ENCODE measurements around the gene ITGA8.
"Not testable (repeated sequence)": the region's sequence is repeated elsewhere in the genome, so short reads cannot be mapped to it uniquely, and the experiment has no call there.

Gene ITGA8

DNA sequence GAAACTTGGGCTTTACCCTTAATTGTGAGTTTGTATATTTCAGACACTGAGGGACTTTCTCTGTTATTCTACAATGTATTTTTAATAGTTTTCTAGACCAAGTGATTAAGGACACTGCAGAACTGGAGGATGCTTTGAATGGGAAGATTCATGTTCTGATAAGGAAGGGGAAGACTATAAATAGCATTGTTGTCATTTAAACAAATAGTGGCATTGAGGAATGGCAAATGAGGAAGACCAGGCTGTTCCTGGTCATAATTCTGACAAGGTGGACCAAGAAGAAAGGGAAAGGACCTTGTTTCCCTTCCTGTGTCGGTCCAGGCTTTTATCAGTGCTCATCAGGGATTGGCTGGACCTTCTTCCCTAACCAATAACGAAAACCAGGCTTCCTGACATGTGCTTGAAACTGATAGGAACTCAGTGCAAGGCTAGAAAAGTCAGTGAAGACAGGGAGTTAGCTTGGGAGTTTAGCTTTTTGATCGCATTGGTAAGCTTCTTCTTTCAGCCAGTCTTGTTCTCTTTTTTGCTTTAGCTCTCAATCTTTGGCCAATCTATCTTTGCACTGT is 116.2 kb downstream of the ITGA8 start:
- no peak overlapping the region for H3K27ac ChIP-seq (ENCODE audit: low read length)
- H3K27me3 ChIP-seq (ENCODE audit: control insufficient read depth, insufficient read depth, low read length) = no peaks in the 10 kb centered on the region
- H3K9ac ChIP-seq (ENCODE audit: low read length) = no peak overlapping the region
- H3K9me3 ChIP-seq (ENCODE audit: control insufficient read depth, low read depth, low read length) = no peaks in the 10 kb centered on the region
- no peaks in the 10 kb centered on the region for H3K36me3 ChIP-seq (ENCODE audit: control insufficient read depth, low read depth, low read length)
- H3K4me3 ChIP-seq (ENCODE audit: low read length) = no peak overlapping the region
- H3K4me1 ChIP-seq (ENCODE audit: control insufficient read depth, low read depth, low read length) = no peaks in the 10 kb centered on the region

DNA sequence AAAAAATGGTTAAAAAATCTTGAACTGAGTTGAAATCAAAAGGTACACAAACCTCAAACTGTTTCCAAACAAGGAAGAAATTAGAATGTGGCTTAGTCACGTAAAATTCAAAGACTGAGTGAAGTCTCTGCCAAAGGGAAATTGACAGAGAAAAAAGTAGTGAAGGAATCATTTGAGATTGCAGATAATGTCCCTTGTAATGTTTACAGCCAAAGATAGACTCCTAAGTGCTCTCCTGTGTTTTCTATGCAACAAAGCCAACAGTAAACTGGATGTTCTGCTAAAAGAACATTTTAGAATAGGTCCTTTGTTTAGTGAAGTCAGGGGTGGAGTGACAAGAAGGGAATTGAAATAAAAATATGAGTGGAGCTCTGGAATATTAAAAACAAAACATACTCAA is 117.9 kb downstream of the ITGA8 start:
- no peaks in the 10 kb centered on the region for H3K27me3 ChIP-seq (ENCODE audit: control insufficient read depth, insufficient read depth, low read length)
- no peak overlapping the region for H3K9ac ChIP-seq (ENCODE audit: low read length)
- H3K4me3 ChIP-seq (ENCODE audit: low read length) = no peak overlapping the region
- no peaks in the 10 kb centered on the region for H3K9me3 ChIP-seq (ENCODE audit: control insufficient read depth, low read depth, low read length)
- no peaks in the 10 kb centered on the region for H3K36me3 ChIP-seq (ENCODE audit: control insufficient read depth, low read depth, low read length)
- H3K4me1 ChIP-seq (ENCODE audit: control insufficient read depth, low read depth, low read length) = no peaks in the 10 kb centered on the region
- no peak overlapping the region for H3K27ac ChIP-seq (ENCODE audit: low read length)

DNA sequence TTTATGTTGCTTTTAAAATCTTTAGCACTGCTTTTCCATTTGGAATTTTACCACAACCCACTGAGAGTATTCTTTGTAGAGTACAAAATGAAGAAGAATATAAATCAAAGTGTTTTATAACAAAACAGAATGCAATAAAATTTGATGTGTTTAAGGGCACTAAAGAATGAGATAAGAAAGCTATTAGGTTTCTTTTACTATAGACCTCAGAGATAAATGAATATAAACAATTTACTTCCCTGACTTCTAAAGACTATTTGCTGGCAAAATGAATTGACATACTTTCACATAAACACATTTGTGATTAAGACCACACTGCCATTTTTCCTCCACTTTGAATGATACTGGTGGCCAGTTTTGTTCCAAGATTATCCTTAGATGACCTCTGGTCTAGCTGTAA is 124.5 kb downstream of the ITGA8 start:
- no peak overlapping the region for H3K9ac ChIP-seq (ENCODE audit: low read length)
- no peaks in the 10 kb centered on the region for H3K36me3 ChIP-seq (ENCODE audit: control insufficient read depth, low read depth, low read length)
- no peaks in the 10 kb centered on the region for H3K9me3 ChIP-seq (ENCODE audit: control insufficient read depth, low read depth, low read length)
- H3K27me3 ChIP-seq (ENCODE audit: control insufficient read depth, insufficient read depth, low read length) = no peaks in the 10 kb centered on the region
- no peaks in the 10 kb centered on the region for H3K4me1 ChIP-seq (ENCODE audit: control insufficient read depth, low read depth, low read length)
- no peak overlapping the region for H3K27ac ChIP-seq (ENCODE audit: low read length)
- no peak overlapping the region for H3K4me3 ChIP-seq (ENCODE audit: low read length)

DNA sequence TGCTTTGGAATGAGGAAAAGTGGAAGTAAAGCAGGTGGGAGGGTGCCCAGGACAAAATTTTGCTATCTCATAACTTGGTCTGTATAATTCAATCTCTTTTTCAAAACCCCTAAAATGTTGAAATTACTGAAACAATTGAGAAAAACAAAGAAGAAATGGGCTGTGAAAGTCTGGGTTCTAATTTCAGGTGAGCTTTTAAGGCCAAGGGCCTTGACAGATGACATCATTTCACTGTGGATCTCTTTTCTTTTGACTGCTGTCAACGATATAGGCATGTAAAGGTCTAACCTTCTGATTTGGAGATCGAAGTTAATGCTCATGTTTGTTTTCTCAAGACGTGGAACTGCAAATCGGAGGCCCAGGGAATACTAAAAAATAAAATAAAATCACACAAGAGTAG is 127.8 kb downstream of the ITGA8 start:
- Histone ChIP-seq H3K4me3 (ENCODE audit: low read length) (no peak overlapping the region), H3K9me3 (ENCODE audit: control insufficient read depth, low read depth, low read length) (no peaks in the 10 kb centered on the region), H3K36me3 (ENCODE audit: control insufficient read depth, low read depth, low read length) (no peaks in the 10 kb centered on the region), H3K9ac (ENCODE audit: low read length) (no peak overlapping the region), H3K27me3 (ENCODE audit: control insufficient read depth, insufficient read depth, low read length) (no peaks in the 10 kb centered on the region), H3K4me1 (ENCODE audit: control insufficient read depth, low read depth, low read length) (no peaks in the 10 kb centered on the region), H3K27ac (ENCODE audit: low read length) (no peak overlapping the region)

DNA sequence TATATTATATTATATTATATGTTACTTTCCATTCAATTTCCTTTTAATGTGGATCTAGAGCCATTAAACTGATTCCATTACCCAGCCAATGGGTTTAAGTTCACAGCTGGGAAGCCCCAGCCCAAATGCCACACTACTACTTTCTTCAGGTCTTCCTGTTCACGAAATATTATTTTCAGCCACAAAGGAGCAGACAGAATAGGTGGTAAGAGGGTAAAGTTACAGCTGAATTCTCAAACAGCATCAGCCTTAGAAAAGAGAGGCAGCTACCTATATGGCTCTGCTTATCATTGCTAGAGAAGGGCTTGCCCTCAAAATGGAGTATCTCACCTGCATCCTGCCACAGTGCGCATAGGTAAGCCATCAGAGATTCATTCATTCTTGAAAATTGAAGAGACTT is 128.3 kb downstream of the ITGA8 start:
- Histone ChIP-seq H3K9ac (ENCODE audit: low read length) (no peak overlapping the region), H3K4me1 (ENCODE audit: control insufficient read depth, low read depth, low read length) (no peaks in the 10 kb centered on the region), H3K27me3 (ENCODE audit: control insufficient read depth, insufficient read depth, low read length) (no peaks in the 10 kb centered on the region), H3K9me3 (ENCODE audit: control insufficient read depth, low read depth, low read length) (no peaks in the 10 kb centered on the region), H3K36me3 (ENCODE audit: control insufficient read depth, low read depth, low read length) (no peaks in the 10 kb centered on the region), H3K27ac (ENCODE audit: low read length) (no peak overlapping the region), H3K4me3 (ENCODE audit: low read length) (no peak overlapping the region)

DNA sequence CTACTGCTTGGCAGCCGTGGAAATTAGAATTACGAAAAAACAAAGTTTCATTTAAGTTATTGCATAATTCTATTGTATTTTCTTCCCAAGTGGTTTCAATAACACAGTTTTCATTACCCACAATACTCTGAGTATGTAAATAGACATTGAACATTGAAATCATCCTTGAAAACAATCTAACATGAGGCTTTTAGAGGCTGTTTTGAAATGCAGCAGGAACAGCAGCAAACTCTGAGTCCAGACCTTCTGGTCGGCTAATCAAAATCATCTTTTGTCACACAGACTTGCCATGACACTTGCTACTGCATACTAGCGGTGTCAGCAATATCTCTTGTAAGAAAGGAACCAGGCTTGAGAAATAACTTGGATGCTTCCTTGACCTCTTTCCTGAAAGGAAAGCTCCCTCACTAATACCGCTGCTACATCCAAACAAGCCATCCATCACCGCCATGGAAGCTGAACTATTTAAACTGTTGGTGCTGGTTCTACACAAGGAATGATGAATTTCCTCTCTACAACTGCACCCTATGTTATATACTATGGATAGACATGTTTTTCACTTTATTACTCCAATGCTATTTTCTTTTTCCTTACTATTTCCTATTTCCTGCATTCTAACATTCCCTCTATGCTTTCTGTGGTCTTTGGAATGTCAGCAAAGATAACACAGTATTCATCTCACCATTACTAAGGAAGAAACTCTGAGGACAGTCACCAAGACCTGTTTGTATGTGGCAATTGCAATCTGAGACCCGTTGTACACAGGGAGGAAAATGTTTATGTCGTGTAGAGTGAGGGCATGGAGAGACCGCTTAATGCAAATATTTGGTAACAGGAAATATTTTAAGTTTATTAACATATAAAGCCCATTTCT is 130.8 kb downstream of the ITGA8 start:
- Histone ChIP-seq H3K9ac (ENCODE audit: low read length) (no peak overlapping the region), H3K9me3 (ENCODE audit: control insufficient read depth, low read depth, low read length) (no peaks in the 10 kb centered on the region), H3K36me3 (ENCODE audit: control insufficient read depth, low read depth, low read length) (no peaks in the 10 kb centered on the region), H3K4me1 (ENCODE audit: control insufficient read depth, low read depth, low read length) (no peaks in the 10 kb centered on the region), H3K4me3 (ENCODE audit: low read length) (no peak overlapping the region), H3K27ac (ENCODE audit: low read length) (no peak overlapping the region), H3K27me3 (ENCODE audit: control insufficient read depth, insufficient read depth, low read length) (no peaks in the 10 kb centered on the region)

DNA sequence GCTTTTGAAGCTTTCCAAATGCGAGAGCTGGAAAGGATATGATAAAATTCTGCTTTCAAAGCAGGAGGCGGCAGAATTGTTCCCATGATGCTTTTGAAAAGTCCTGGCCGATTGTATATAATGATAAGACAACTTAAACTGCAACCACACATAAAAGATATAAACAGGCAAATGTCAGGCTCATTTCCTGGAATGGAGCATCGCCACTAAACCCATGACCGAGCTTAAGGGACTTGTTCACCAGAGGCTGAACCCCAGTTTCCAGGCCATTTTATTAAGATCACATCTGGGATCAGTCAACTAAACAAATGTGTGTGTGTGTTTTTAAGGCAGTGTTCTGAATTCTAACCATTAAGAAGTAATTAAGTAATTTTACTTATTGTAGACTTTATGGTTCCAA is 131.6 kb downstream of the ITGA8 start:
- Histone ChIP-seq H3K4me1 (ENCODE audit: control insufficient read depth, low read depth, low read length) (no peaks in the 10 kb centered on the region), H3K27me3 (ENCODE audit: control insufficient read depth, insufficient read depth, low read length) (no peaks in the 10 kb centered on the region), H3K9me3 (ENCODE audit: control insufficient read depth, low read depth, low read length) (no peaks in the 10 kb centered on the region), H3K4me3 (ENCODE audit: low read length) (no peak overlapping the region), H3K27ac (ENCODE audit: low read length) (no peak overlapping the region), H3K36me3 (ENCODE audit: control insufficient read depth, low read depth, low read length) (no peaks in the 10 kb centered on the region), H3K9ac (ENCODE audit: low read length) (no peak overlapping the region)

DNA sequence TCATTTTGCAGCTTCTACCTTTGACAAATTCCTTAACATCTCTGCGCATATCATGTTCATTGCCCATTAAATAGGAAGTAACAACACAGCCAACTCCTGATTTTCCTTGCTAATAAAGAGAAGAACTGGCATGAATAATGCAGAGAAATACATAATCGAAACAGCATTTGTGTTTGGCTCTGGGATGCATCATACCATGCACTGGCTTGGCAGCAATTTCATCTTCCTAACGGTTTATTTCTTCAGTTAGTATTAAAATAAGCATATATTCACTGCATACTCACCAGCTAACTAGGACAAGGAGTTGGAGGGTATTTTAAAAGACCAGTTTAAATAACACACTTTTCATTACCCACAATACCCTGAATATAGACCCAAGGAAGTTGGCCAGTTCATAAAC is 132.5 kb downstream of the ITGA8 start:
- Histone ChIP-seq H3K36me3 (ENCODE audit: control insufficient read depth, low read depth, low read length) (no peaks in the 10 kb centered on the region), H3K4me1 (ENCODE audit: control insufficient read depth, low read depth, low read length) (no peaks in the 10 kb centered on the region), H3K4me3 (ENCODE audit: low read length) (no peak overlapping the region), H3K9me3 (ENCODE audit: control insufficient read depth, low read depth, low read length) (no peaks in the 10 kb centered on the region), H3K27me3 (ENCODE audit: control insufficient read depth, insufficient read depth, low read length) (no peaks in the 10 kb centered on the region), H3K9ac (ENCODE audit: low read length) (no peak overlapping the region), H3K27ac (ENCODE audit: low read length) (no peak overlapping the region)

DNA sequence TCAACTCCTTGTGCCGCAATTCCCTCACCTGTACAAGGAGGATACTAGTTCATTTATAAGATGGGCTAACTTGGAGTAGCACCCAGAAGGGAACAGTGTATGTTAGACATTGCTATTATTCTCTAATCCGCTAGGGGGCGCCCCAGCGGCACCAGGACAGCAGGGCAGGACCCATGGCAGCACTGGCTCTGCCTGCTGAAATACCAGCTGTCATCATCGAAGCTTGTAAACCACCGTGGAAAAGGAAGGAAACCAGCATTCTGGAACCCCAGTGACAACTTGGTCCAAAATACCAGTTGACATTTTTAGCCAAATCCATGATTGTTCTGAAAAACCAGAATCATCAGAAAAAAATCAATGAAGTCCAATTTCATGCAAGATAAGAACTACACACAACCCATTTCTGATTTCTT is 134.4 kb downstream of the ITGA8 start:
- H3K9ac ChIP-seq (ENCODE audit: low read length) = no peak overlapping the region
- H3K27ac ChIP-seq (ENCODE audit: low read length) = no peak overlapping the region
- no peaks in the 10 kb centered on the region for H3K27me3 ChIP-seq (ENCODE audit: control insufficient read depth, insufficient read depth, low read length)
- H3K9me3 ChIP-seq (ENCODE audit: control insufficient read depth, low read depth, low read length) = peaks cover 7% of the 10 kb centered on the region
- no peaks in the 10 kb centered on the region for H3K36me3 ChIP-seq (ENCODE audit: control insufficient read depth, low read depth, low read length)
- no peaks in the 10 kb centered on the region for H3K4me1 ChIP-seq (ENCODE audit: control insufficient read depth, low read depth, low read length)
- no peak overlapping the region for H3K4me3 ChIP-seq (ENCODE audit: low read length)

DNA sequence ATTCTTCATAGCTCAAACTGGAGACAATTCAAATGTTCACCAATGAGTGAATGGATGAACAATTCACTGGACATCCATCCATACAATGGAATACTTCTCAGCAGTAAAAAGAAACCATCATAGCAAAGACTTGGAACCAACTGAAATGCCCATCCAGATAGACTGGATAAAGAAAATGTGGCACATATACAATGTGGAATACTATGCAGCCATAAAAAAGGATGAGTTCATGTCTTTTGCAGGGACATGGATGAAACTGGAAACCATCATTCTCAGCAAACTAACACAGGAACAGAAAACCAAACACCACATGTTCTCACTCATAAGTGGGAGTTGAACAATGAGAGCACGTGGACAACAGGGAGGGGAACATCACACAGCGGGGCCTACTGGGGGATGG is 136.8 kb downstream of the ITGA8 start:
- H3K36me3 ChIP-seq (ENCODE audit: control insufficient read depth, low read depth, low read length); H3K27me3 ChIP-seq (ENCODE audit: control insufficient read depth, insufficient read depth, low read length); H3K4me3 ChIP-seq (ENCODE audit: low read length); H3K4me1 ChIP-seq (ENCODE audit: control insufficient read depth, low read depth, low read length); H3K27ac ChIP-seq (ENCODE audit: low read length); H3K9ac ChIP-seq (ENCODE audit: low read length); H3K9me3 ChIP-seq (ENCODE audit: control insufficient read depth, low read depth, low read length): not testable (repeated sequence)

DNA sequence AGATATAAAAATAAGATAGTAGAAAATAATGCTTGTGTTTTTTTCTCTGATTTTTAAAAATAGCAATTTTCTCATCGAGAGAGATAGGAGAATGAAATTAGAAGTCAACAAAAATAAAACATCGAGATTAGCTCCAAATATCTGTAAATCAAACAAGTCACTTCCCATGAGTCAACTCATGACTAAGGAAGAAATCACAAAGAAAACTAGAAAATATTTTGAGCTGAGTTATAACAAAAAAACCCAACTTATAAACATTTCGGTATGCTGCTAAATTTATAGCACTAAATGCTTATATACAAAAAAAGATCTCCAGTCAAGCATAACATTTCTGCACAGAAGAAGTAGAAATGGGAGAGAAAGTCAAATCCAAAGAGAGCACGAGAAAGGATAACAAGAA is 140.1 kb downstream of the ITGA8 start:
- Histone ChIP-seq H3K36me3 (ENCODE audit: control insufficient read depth, low read depth, low read length) (no peaks in the 10 kb centered on the region), H3K9ac (ENCODE audit: low read length) (no peak overlapping the region), H3K9me3 (ENCODE audit: control insufficient read depth, low read depth, low read length) (peaks cover 7% of the 10 kb centered on the region), H3K4me3 (ENCODE audit: low read length) (no peak overlapping the region), H3K4me1 (ENCODE audit: control insufficient read depth, low read depth, low read length) (no peaks in the 10 kb centered on the region), H3K27me3 (ENCODE audit: control insufficient read depth, insufficient read depth, low read length) (no peaks in the 10 kb centered on the region), H3K27ac (ENCODE audit: low read length) (no peak overlapping the region)

DNA sequence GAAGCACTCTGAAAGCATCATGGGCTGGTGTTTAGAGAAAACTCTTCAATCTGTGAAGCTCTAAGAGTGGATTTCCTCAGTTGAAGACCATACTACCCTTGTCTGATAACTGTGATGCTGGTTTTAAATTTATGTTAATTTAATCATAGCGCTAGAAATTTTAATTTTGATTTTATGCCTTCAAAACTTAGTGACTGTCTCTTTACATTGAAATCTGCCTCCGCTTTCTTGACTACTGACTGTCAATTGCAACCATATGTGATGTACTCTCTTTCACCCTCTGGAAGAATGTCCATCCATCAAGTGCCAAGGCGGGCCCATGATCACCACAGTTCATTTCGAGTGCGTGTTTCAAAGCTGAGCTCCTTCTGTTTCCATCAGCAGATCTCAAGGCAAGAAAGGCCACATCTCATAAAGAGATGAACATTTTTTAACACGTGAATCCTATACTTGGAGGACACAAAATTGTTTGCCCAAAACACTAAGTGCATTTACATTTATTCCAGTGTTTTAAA is 147.1 kb downstream of the ITGA8 start:
- Histone ChIP-seq H3K36me3 (ENCODE audit: control insufficient read depth, low read depth, low read length) (no peaks in the 10 kb centered on the region), H3K4me3 (ENCODE audit: low read length) (no peak overlapping the region), H3K27ac (ENCODE audit: low read length) (no peak overlapping the region), H3K27me3 (ENCODE audit: control insufficient read depth, insufficient read depth, low read length) (no peaks in the 10 kb centered on the region), H3K4me1 (ENCODE audit: control insufficient read depth, low read depth, low read length) (peaks cover 3% of the 10 kb centered on the region), H3K9ac (ENCODE audit: low read length) (no peak overlapping the region), H3K9me3 (ENCODE audit: control insufficient read depth, low read depth, low read length) (no peaks in the 10 kb centered on the region)
